Measurements from ENCODE around the gene TMEM42.

- TF ChIP-seq POLR2AphosphoS5 (IDR thresholded peaks at IDR 0.05; ENCODE audit: low read depth, low read length): no peak
- no peak for TF ChIP-seq POLR2A (IDR thresholded peaks at IDR 0.05; ENCODE audit: low read depth, low read length)
- TF ChIP-seq TAF1 (IDR thresholded peaks at IDR 0.05; ENCODE audit: low read depth, low read length): no peak
- no peak for TF ChIP-seq SPI1 (IDR thresholded peaks at IDR 0.05; ENCODE audit: low read depth, low read length)
- TF ChIP-seq PAX5 (IDR thresholded peaks at IDR 0.05; ENCODE audit: insufficient read depth, low read length, severe bottlenecking): no peak
These were observed 47.0 kb upstream of the TMEM42 start for GRCh38 chr3:44814751-44815150.
